ENCODE data around the gene PDPN.

Gene PDPN

DNA sequence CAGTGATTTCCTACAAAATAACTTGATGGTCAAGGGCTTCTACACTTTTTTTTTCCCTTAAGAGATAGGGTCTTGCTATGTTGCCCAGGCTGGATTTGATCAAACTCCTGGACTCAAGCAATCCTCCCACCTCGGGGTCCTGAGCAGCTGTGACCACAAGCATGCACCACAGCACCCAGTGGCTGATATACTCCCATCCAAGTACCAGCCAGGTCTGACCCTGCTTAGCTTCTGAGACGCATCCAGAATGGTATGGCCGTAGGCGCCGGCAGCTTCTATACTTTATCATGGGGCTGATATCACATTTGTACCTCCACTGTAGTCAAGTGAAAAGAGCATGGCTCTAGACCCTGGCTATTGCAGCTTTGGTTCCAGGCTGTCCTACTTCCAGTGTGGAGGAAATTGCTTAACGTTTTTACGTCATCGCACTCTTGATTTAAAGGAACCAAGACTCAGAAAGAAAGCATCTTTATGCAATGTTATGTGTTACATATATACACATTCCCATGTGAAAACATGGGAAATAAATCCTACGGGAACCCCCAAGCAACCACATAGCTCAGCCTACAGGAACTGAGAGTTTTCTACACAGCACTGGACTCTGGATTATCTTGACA, 39.5 kb downstream of the PDPN start:
- TF ChIP-seq, protein P1, sequence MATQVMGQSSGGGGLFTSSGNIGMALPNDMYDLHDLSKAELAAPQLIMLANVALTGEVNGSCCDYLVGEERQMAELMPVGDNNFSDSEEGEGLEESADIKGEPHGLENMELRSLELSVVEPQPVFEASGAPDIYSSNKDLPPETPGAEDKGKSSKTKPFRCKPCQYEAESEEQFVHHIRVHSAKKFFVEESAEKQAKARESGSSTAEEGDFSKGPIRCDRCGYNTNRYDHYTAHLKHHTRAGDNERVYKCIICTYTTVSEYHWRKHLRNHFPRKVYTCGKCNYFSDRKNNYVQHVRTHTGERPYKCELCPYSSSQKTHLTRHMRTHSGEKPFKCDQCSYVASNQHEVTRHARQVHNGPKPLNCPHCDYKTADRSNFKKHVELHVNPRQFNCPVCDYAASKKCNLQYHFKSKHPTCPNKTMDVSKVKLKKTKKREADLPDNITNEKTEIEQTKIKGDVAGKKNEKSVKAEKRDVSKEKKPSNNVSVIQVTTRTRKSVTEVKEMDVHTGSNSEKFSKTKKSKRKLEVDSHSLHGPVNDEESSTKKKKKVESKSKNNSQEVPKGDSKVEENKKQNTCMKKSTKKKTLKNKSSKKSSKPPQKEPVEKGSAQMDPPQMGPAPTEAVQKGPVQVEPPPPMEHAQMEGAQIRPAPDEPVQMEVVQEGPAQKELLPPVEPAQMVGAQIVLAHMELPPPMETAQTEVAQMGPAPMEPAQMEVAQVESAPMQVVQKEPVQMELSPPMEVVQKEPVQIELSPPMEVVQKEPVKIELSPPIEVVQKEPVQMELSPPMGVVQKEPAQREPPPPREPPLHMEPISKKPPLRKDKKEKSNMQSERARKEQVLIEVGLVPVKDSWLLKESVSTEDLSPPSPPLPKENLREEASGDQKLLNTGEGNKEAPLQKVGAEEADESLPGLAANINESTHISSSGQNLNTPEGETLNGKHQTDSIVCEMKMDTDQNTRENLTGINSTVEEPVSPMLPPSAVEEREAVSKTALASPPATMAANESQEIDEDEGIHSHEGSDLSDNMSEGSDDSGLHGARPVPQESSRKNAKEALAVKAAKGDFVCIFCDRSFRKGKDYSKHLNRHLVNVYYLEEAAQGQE (IDR thresholded peaks at IDR 0.05; ENCODE audit: insufficient read depth in 1 of 2, low read depth in 2 of 2, low read length in 2 of 2): no peak
- TF ChIP-seq SIN3A (IDR thresholded peaks at IDR 0.05; ENCODE audit: borderline replicate concordance, insufficient read depth, low read length) (no peak), FOXP2 (optimal IDR thresholded peaks at IDR 0.05; ENCODE audit: borderline replicate concordance, extremely low read depth, extremely low read length, insufficient read depth) (no peak), POLR2AphosphoS5 (IDR thresholded peaks at IDR 0.05; ENCODE audit: low read depth, low read length) (no peak), TAF1 (IDR thresholded peaks at IDR 0.05; ENCODE audit: borderline replicate concordance, insufficient read depth, low read length) (no peak)

DNA sequence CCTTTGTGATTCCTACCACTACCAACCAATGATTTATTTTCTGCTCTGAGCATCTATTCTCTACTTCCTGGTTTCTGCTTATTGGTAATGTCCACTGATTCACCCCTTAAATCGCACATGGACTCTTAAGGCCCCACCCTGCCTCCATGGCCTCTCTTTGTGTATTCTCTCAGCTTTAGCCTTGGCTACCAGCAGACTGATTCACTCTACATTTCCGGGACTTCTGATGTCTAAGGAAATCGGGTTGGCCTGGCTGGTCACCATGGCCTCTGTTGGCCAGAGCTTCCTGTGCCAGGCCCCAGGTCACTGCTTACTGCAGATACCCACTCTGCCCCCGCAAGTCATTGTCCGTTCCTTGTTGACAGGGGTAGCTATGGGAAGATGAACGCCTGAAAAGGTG, 40.9 kb downstream of the PDPN start:
- TF ChIP-seq FOXP2 (optimal IDR thresholded peaks at IDR 0.05; ENCODE audit: borderline replicate concordance, extremely low read depth, extremely low read length, insufficient read depth) (no peak), SIN3A (IDR thresholded peaks at IDR 0.05; ENCODE audit: borderline replicate concordance, insufficient read depth, low read length) (no peak), TAF1 (IDR thresholded peaks at IDR 0.05; ENCODE audit: borderline replicate concordance, insufficient read depth, low read length) (no peak), POLR2AphosphoS5 (IDR thresholded peaks at IDR 0.05; ENCODE audit: low read depth, low read length) (no peak)
- TF ChIP-seq, protein P1 (IDR thresholded peaks at IDR 0.05; ENCODE audit: insufficient read depth in 1 of 2, low read depth in 2 of 2, low read length in 2 of 2): no peak

DNA sequence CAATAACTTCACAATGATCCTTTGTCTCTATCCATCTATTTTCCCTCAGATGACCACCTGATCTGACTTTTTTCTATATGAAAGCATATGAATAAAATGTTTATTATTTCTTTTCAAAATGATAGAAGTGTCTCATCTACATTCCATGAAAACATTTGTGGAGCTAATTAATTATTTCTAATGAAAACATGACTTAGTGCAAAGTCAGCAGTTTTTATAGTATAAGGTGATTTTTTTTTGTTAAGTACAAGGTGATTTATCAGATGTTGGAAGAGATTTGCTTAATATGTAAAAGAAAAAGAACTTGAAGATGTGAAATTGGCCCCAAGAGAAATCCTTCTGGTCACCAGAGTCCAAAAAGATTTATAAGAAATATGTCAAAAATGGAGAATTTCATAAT, 43.5 kb downstream of the PDPN start:
- TF ChIP-seq SIN3A (IDR thresholded peaks at IDR 0.05; ENCODE audit: borderline replicate concordance, insufficient read depth, low read length) (no peak), POLR2AphosphoS5 (IDR thresholded peaks at IDR 0.05; ENCODE audit: low read depth, low read length) (no peak), TAF1 (IDR thresholded peaks at IDR 0.05; ENCODE audit: borderline replicate concordance, insufficient read depth, low read length) (no peak), FOXP2 (optimal IDR thresholded peaks at IDR 0.05; ENCODE audit: borderline replicate concordance, extremely low read depth, extremely low read length, insufficient read depth) (no peak)
- TF ChIP-seq, protein P1 (IDR thresholded peaks at IDR 0.05; ENCODE audit: insufficient read depth in 1 of 2, low read depth in 2 of 2, low read length in 2 of 2): no peak

DNA sequence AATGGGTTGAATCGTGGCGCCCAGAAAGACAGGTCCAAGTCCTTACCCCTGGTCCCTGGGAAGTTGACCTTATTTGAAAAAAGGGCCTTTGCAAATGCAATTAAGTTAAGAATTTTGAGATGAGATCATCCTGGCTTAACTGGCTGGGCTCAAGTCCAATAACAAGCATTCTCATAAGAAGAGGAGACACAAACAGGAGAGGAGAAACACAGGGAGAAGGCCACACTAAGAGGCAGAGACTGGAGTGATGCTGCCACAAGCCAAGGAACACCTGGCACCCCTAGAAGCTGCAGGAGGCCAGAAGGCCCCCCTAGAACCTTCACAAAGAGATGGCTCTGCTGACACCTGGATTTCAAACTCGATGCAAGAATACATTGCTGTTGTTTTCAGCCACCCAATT, 44.6 kb downstream of the PDPN start:
- TF ChIP-seq FOXP2 (optimal IDR thresholded peaks at IDR 0.05; ENCODE audit: borderline replicate concordance, extremely low read depth, extremely low read length, insufficient read depth): no peak
- TF ChIP-seq SIN3A (IDR thresholded peaks at IDR 0.05; ENCODE audit: borderline replicate concordance, insufficient read depth, low read length): no peak
- TF ChIP-seq POLR2AphosphoS5 (IDR thresholded peaks at IDR 0.05; ENCODE audit: low read depth, low read length): no peak
- TF ChIP-seq TAF1 (IDR thresholded peaks at IDR 0.05; ENCODE audit: borderline replicate concordance, insufficient read depth, low read length): no peak
- TF ChIP-seq, protein P1 (IDR thresholded peaks at IDR 0.05; ENCODE audit: insufficient read depth in 1 of 2, low read depth in 2 of 2, low read length in 2 of 2): no peak
